Aorta (tissue), 5 donors: Measurements from ENCODE around the gene B9D1. TPM values are rescaled to one million over a fixed set of nuclear protein-coding genes. Genes with fewer than 3 reads are reported as not detected.
A peak's percentile ranks its signal among the peaks of the same experiment; 100 is the strongest.

Experiments used
- ATAC-seq: fragments of 200-7000 bp; cut with Tn5 transposase; one replicate; pipeline ENCODE4 v1.9.1; 2022; ENCODE audit warnings: moderate library complexity; ENCODE audit not compliant: low FRiP score
- DNase-seq, 2 donors: peaks; one replicate each; pipeline ENCODE4 v3.0.0-alpha.2; 2020
- H3K27ac ChIP-seq, 2 donors: one replicate each; pipeline ENCODE4 v1.5.1; 2013; ENCODE audit warnings: low read length in 2 of 2, mild to moderate bottlenecking in 2 of 2, moderate library complexity in 2 of 2, control low read depth in 1 of 2, inconsistent platforms in 1 of 2, low read depth in 1 of 2
- H3K27me3 ChIP-seq, 2 donors: one replicate each; pipeline ENCODE4 v1.6.1; 2013; ENCODE audit warnings: control low read depth in 1 of 2, low read length in 1 of 2, mild to moderate bottlenecking in 1 of 2, moderate library complexity in 1 of 2; ENCODE audit not compliant: insufficient read depth in 2 of 2, control insufficient read depth in 1 of 2
- H3K36me3 ChIP-seq, 2 donors: one replicate each; pipeline ENCODE4 v1.6.1; 2013; ENCODE audit warnings: control low read depth in 1 of 2, low read length in 1 of 2, mild to moderate bottlenecking in 1 of 2; ENCODE audit not compliant: insufficient read depth in 2 of 2, control insufficient read depth in 1 of 2
- H3K4me1 ChIP-seq, 2 donors: one replicate each; pipeline ENCODE4 v1.6.1; 2013; ENCODE audit warnings: low read length in 2 of 2, control low read depth in 1 of 2, mild to moderate bottlenecking in 1 of 2, moderate library complexity in 1 of 2; ENCODE audit not compliant: insufficient read depth in 2 of 2, control insufficient read depth in 1 of 2
- H3K4me3 ChIP-seq, 2 donors: one replicate each; pipeline ENCODE4 v1.5.1; 2013; ENCODE audit warnings: low read length in 2 of 2, control low read depth in 1 of 2, mild to moderate bottlenecking in 1 of 2
- H3K9me3 ChIP-seq: one replicate; pipeline ENCODE4 v1.6.1; 2013; ENCODE audit warnings: mild to moderate bottlenecking, low read length; ENCODE audit not compliant: control insufficient read depth
- WGBS, 2 donors: extraction: QIAGEN DNeasy Blood & Tissue Kit; methylation state at CpG; one replicate each; pipeline ENCODE4 v1.1.7; 2013; 5-methylcytosine and 5-hydroxymethylcytosine counted together
- intact Hi-C, 2 donors: fragments of 100-400 bp; cut with DNase I; formaldehyde crosslinking; loops; one replicate each; pipeline versions ENCODE4 v1.14.2 to v1.15.0; 2022
- long read RNA-seq, 2 donors: library from polyadenylated mRNA; unstranded; transcript quantifications; one replicate each; pipeline ENCODE4 v2.0.0, GENCODE V29; 2020 to 2021
- polyA plus RNA-seq, 2 donors: library from polyadenylated mRNA; stranded (reverse); fragments of 200-250 nt; gene quantifications; one replicate each; pipeline ENCODE4 v1.2.3, GENCODE V29; 2013
- total RNA-seq, 2 donors: library from RNA; stranded (reverse); fragmentation: NEBNext Ultra II Directional; extraction: Animal tissue kit (Norgen Biotek cat#: 25700); gene quantifications; one replicate each; pipeline ENCODE4 v1.2.1, GENCODE V29; 2021
- donor health status: healthy with polysubstance abuse.
- donor health status: Bipolar disorder and iron deficiency.
- donor health status: DM: no; HTN: no; CAD: no.
- donor health status: DM: no; HTN: no; CAD: no.
- donor health status: DM: yes; HTN: yes; CAD: no.

B9D1 gene
- total RNA-seq (1 to 10 TPM; 7.3 to 8.9 TPM), polyA plus RNA-seq (10 to 100 TPM in 1 of 2 donors, 1 to 10 TPM in 1; 9.5 to 16.5 TPM)
- long read RNA-seq, donor 1, partial matches to known transcripts, result 0 of 3 reads
- long read RNA-seq, donor 1, other reads (novel, unspliced or antisense), result 2 of 3 reads
- long read RNA-seq, donor 2, partial matches to known transcripts, result 0 of 7 reads
- long read RNA-seq, donor 2, other reads (novel, unspliced or antisense), result 5 of 7 reads

GRCh38 chr17:19362277-19363113 is at the start of gene B9D1:
B9D1 (minus strand) TSS chr17:19362723; CDS start chr17:19362569, 154 bp downstream.
- intact Hi-C loops, result loop anchor here (1.0 to 10.0 kb wide), 7 partner anchors 85 to 404 kb away; partner anchors contain the start of gene ALDH3A2 (in 1 of the 2)
- 0 to 1% methylated on average over 79 to 83 of the region's 83 CpGs for WGBS, 2 donors
- no peaks in the 10 kb centered on the region for H3K36me3 ChIP-seq

GRCh38 chr17:19411631-19412030 is 49.1 kb upstream of the B9D1 start:
- Histone ChIP-seq H3K9me3 (no peaks in the 10 kb centered on the region), H3K4me3 (no peak overlapping the region), H3K27me3 (no peaks in the 10 kb centered on the region), H3K27ac (no peak overlapping the region), H3K36me3 (no peaks in the 10 kb centered on the region), H3K4me1 (no peaks in the 10 kb centered on the region)
- 72 to 77% methylated on average over 9 of the region's 9 CpGs for WGBS, 2 donors
- ATAC-seq (no peak), DNase-seq (no peak)
- intact Hi-C loops, result no loop called here

More at GRCh38 chr17:19362277-19363113, at the start of gene B9D1:
- DNase-seq (peak; percentile 94 to 98), ATAC-seq (peak; percentile 97)
- H3K4me3 ChIP-seq, result peak within 1 kb of the TSS; percentile 41 to 51
- H3K27me3 ChIP-seq, result no peaks in the 10 kb centered on the region
- H3K27ac ChIP-seq, result peak within 1 kb of the TSS in 1 of 2 donors; percentile 53
- H3K4me1 ChIP-seq, result no peaks in the 10 kb centered on the region
- no peaks in the 10 kb centered on the region for H3K9me3 ChIP-seq

- Histone ChIP-seq H3K4me1 (no peaks in the 10 kb centered on the region), H3K27ac (no peak within 1 kb of the TSS), H3K27me3 (no peaks in the 10 kb centered on the region), H3K36me3 (no peaks in the 10 kb centered on the region), H3K4me3 (no peak within 1 kb of the TSS), H3K9me3 (no peaks in the 10 kb centered on the region)
- WGBS, 2 donors, result 14 to 16% methylated on average over 23 of the region's 23 CpGs
- ATAC-seq (peak; percentile 6), DNase-seq (peak in 1 of 2 donors; percentile 68)
- intact Hi-C loops, result no loop called here
These were observed 48.5 kb upstream of the B9D1 start, which contains the start of gene RNF112 for GRCh38 chr17:19410875-19411620. RNF112 (plus strand) TSS chr17:19411232; CDS start chr17:19411409, 177 bp downstream.

GRCh38 chr17:19410091-19410490 is 47.6 kb upstream of the B9D1 start:
- H3K27ac ChIP-seq, result no peak overlapping the region
- no peaks in the 10 kb centered on the region for H3K9me3 ChIP-seq
- H3K4me1 ChIP-seq, result no peaks in the 10 kb centered on the region
- intact Hi-C loops, result no loop called here
- 92 to 94% methylated on average over 6 of the region's 6 CpGs for WGBS, 2 donors
- H3K36me3 ChIP-seq, result no peaks in the 10 kb centered on the region
- no peak for DNase-seq
- H3K27me3 ChIP-seq, result no peaks in the 10 kb centered on the region
- no peak overlapping the region for H3K4me3 ChIP-seq
- no peak for ATAC-seq

- H3K27me3 ChIP-seq, result no peaks in the 10 kb centered on the region
- H3K36me3 ChIP-seq, result no peaks in the 10 kb centered on the region
- no peaks in the 10 kb centered on the region for H3K4me1 ChIP-seq
- no peaks in the 10 kb centered on the region for H3K9me3 ChIP-seq
- WGBS, 2 donors, result 91 to 95% methylated on average over 3 of the region's 3 CpGs
- intact Hi-C loops, result loop anchor here in 1 of 2 donors (5.0 kb wide), 1 partner anchor 37 kb away; no protein-coding TSS in a partner anchor
- no peak overlapping the region for H3K4me3 ChIP-seq
- no peak overlapping the region for H3K27ac ChIP-seq
- DNase-seq (no peak), ATAC-seq (no peak)
These were observed 47.0 kb upstream of the B9D1 start for GRCh38 chr17:19409509-19409908.

- Histone ChIP-seq H3K27me3 (no peaks in the 10 kb centered on the region), H3K27ac (no peak overlapping the region), H3K4me3 (no peak overlapping the region), H3K9me3 (no peaks in the 10 kb centered on the region), H3K36me3 (no peaks in the 10 kb centered on the region), H3K4me1 (no peaks in the 10 kb centered on the region)
- ATAC-seq (no peak), DNase-seq (no peak)
- intact Hi-C loops, result loop anchor here in 1 of 2 donors (5.0 kb wide), 1 partner anchor 37 kb away; no protein-coding TSS in a partner anchor
- 97 to 98% methylated on average over 3 of the region's 3 CpGs for WGBS, 2 donors
These were observed 46.5 kb upstream of the B9D1 start for GRCh38 chr17:19409066-19409465.

- Histone ChIP-seq H3K36me3 (no peaks in the 10 kb centered on the region), H3K27me3 (no peaks in the 10 kb centered on the region), H3K4me3 (no peak overlapping the region), H3K4me1 (no peaks in the 10 kb centered on the region), H3K9me3 (no peaks in the 10 kb centered on the region), H3K27ac (no peak overlapping the region)
- DNase-seq (no peak), ATAC-seq (no peak)
- intact Hi-C loops, result loop anchor here in 1 of 2 donors (5.0 kb wide), 1 partner anchor 36 kb away; no protein-coding TSS in a partner anchor
- WGBS, 2 donors, result 93 to 96% methylated on average over 2 of the region's 2 CpGs
These were observed 45.8 kb upstream of the B9D1 start for GRCh38 chr17:19408346-19408710.

GRCh38 chr17:19407601-19408345 is 45.2 kb upstream of the B9D1 start:
- H3K4me3 ChIP-seq, result no peak overlapping the region
- no peaks in the 10 kb centered on the region for H3K9me3 ChIP-seq
- H3K36me3 ChIP-seq, result no peaks in the 10 kb centered on the region
- DNase-seq, result no peak
- 96 to 97% methylated on average over 10 of the region's 10 CpGs for WGBS, 2 donors
- no peaks in the 10 kb centered on the region for H3K27me3 ChIP-seq
- no peaks in the 10 kb centered on the region for H3K4me1 ChIP-seq
- H3K27ac ChIP-seq, result no peak overlapping the region
- intact Hi-C loops, result loop anchor here in 1 of 2 donors (5.0 kb wide), 1 partner anchor 35 kb away; no protein-coding TSS in a partner anchor
- no peak for ATAC-seq
